AG09309 (cell line): Measurements from ENCODE around the gene PEAR1.

ENCODE experiments used
- DNase-seq: peaks from one replicate; pipeline ENCODE4 v3.0.0-alpha.2; 2010; ENCODE audit warnings: low read depth
- H3K4me3 ChIP-seq: 2 replicates; pipeline ENCODE4 v1.5.1; 2011; ENCODE audit warnings: mild to moderate bottlenecking, low read depth, low read length, moderate library complexity; ENCODE audit not compliant: control insufficient read depth
- TF ChIP-seq, protein P1 (sequence below): IDR thresholded peaks from 2 replicates; pipeline ENCODE4 v1.5.1; 2011; ENCODE audit warnings: mild to moderate bottlenecking, low read depth, low read length, inconsistent platforms; ENCODE audit not compliant: insufficient read depth, control insufficient read depth; ENCODE audit errors: missing control alignments

PEAR1 gene

GRCh38 chr1:156956333-156956732 lies 62.8 kb downstream of the PEAR1 start:
- no peak overlapping the region for H3K4me3 ChIP-seq
- no peak for DNase-seq
- TF ChIP-seq, protein P1, sequence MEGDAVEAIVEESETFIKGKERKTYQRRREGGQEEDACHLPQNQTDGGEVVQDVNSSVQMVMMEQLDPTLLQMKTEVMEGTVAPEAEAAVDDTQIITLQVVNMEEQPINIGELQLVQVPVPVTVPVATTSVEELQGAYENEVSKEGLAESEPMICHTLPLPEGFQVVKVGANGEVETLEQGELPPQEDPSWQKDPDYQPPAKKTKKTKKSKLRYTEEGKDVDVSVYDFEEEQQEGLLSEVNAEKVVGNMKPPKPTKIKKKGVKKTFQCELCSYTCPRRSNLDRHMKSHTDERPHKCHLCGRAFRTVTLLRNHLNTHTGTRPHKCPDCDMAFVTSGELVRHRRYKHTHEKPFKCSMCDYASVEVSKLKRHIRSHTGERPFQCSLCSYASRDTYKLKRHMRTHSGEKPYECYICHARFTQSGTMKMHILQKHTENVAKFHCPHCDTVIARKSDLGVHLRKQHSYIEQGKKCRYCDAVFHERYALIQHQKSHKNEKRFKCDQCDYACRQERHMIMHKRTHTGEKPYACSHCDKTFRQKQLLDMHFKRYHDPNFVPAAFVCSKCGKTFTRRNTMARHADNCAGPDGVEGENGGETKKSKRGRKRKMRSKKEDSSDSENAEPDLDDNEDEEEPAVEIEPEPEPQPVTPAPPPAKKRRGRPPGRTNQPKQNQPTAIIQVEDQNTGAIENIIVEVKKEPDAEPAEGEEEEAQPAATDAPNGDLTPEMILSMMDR, result no peak

DNA sequence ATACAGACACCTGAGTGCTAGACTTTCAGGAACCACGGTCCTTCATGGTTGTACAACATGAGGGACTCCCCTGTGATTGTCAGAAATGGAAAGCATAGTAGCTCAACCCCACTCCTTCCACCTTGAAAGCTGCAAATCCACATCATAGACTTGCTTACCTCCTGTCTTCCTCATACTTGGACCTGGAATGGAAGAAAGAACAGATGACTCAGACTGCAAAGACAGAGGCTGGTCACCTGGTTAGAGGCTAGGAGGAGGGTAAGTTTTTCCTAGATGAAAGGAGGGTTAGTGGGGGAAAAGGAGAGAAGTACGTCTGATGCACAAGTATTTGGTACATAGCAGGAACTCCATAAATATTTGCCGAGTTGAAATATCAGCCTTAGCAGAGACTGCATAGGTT lies 64.1 kb downstream of the PEAR1 start:
- TF ChIP-seq, protein P1, result no peak
- no peak overlapping the region for H3K4me3 ChIP-seq
- no peak for DNase-seq

GRCh38 chr1:156958247-156958714 lies 64.8 kb downstream of the PEAR1 start:
- TF ChIP-seq, protein P1, result no peak
- no peak for DNase-seq
- no peak overlapping the region for H3K4me3 ChIP-seq

DNA sequence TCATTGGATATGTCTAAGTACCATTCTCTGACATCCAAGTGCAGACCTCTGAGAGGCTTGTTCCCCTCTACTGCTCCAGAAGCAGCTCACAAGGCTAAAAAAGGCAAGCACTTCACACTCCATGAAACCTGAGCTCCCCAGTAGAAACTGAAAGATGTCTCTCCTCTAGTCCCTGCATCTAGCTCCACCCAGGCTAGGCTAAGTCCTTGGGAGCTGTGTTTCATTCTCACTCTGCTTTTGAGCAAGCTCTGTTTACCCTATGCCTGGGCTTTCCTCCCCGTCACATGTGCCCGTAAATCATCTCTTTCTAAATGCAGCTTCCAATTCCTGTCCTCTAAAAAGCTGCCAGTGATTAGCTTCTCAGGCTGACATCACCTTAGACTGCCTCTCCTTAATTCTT lies 65.9 kb downstream of the PEAR1 start:
- no peak overlapping the region for H3K4me3 ChIP-seq
- DNase-seq, result peak; percentile 14
- TF ChIP-seq, protein P1, result no peak

GRCh38 chr1:156959925-156960324 lies 66.4 kb downstream of the PEAR1 start:
- no peak overlapping the region for H3K4me3 ChIP-seq
- TF ChIP-seq, protein P1, result no peak
- no peak for DNase-seq

DNA sequence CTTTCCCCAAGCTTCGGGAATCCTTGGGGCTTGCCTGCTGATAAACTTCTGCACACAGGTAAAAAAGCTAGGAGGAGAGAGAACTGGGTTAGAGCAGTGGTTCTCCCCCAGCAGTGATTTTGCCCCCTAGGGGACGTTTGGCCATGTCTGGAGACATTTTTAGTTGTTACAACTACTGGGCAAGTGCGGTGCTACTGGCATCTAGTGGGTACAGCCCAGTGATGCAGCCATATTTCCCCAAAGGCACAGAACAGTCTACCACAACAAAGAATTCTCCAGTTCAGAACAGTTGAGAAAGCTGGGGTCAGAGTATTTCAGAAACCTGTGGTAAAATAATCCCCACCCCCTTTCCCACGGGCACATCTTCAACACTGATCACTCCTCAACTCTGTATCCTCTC lies 68.2 kb downstream of the PEAR1 start:
- TF ChIP-seq, protein P1, result no peak
- no peak for DNase-seq
- no peak overlapping the region for H3K4me3 ChIP-seq

- DNase-seq, result no peak
- TF ChIP-seq, protein P1, result no peak
- no peak overlapping the region for H3K4me3 ChIP-seq
Measured at GRCh38 chr1:156963621-156964020, 70.1 kb downstream of the PEAR1 start.
